Panc1 (cell line): ENCODE results near the gene GSS. TPM values are rescaled to one million over a fixed set of nuclear protein-coding genes. Genes with fewer than 3 reads are reported as not detected.

Experiments
- ATAC-seq: fragments of 200-7000 bp; cut with Tn5 transposase; 2 replicates; pipeline ENCODE4 v1.9.1; 2020; ENCODE audit warnings: mild to moderate bottlenecking, moderate library complexity
- BruUV-seq: library from RNA; stranded (reverse); fragments of 400-500 nt; replicated peaks from 2 replicates; lab custom pipeline; 2021; lab: Mats Ljungman, UMichigan
- CTCF ChIA-PET: fragments of 300-600 bp; sonication (Branson Sonifier 250); formaldehyde crosslinking; loops from one replicate; lab custom pipeline; 2022; ENCODE audit warnings: antibody characterized with exemption; lab: Charles Lee
- POLR2A ChIA-PET: fragments of 300-600 bp; sonication (Branson Sonifier 250); formaldehyde crosslinking; loops from one replicate; lab custom pipeline; 2022; ENCODE audit warnings: antibody characterized with exemption; lab: Charles Lee
- DNase-seq: peaks from one replicate; pipeline ENCODE4 v3.0.0-alpha.2; 2010; ENCODE audit warnings: low read depth, low spot score
- H3K27ac ChIP-seq: 2 replicates; pipeline ENCODE4 v1.5.1; 2011; ENCODE audit warnings: mild to moderate bottlenecking, low read length, inconsistent platforms
- H3K27me3 ChIP-seq: fragments of 200-500 bp; sonication (Bioruptor generic); 2 replicates; pipeline ENCODE4 v1.6.0; 2014; ENCODE audit warnings: low read length, inconsistent platforms; ENCODE audit not compliant: control insufficient read depth, insufficient read depth
- H3K36me3 ChIP-seq: fragments of 200-500 bp; sonication (Bioruptor generic); 2 replicates; pipeline ENCODE4 v1.5.1; 2014; ENCODE audit warnings: inconsistent platforms, mild to moderate bottlenecking, low read length, moderate library complexity; ENCODE audit not compliant: control insufficient read depth, insufficient read depth
- H3K4me1 ChIP-seq: 2 replicates; pipeline ENCODE4 v1.5.1; 2011; ENCODE audit warnings: inconsistent platforms, mild to moderate bottlenecking, low read length, moderate library complexity; ENCODE audit not compliant: control insufficient read depth, insufficient read depth
- H3K4me3 ChIP-seq, 2 experiments: 2 replicates each; pipeline ENCODE4 v1.5.1; 2011 to 2012; ENCODE audit warnings: low read depth in 2 of 2, low read length in 2 of 2, mild to moderate bottlenecking in 2 of 2, inconsistent platforms in 1 of 2, moderate library complexity in 1 of 2
- H3K9me3 ChIP-seq: fragments of 200-500 bp; sonication (Bioruptor generic); 2 replicates; pipeline ENCODE4 v1.5.1; 2014; ENCODE audit warnings: low read depth, mild to moderate bottlenecking, inconsistent platforms, low read length, moderate library complexity; ENCODE audit not compliant: control insufficient read depth, insufficient read depth
- CTCF ChIP-seq: fragments of 450-650 bp; IDR thresholded peaks from 2 replicates; pipeline ENCODE4 v1.5.1; 2017; ENCODE audit warnings: mild to moderate bottlenecking
- POLR2AphosphoS5 ChIP-seq: IDR thresholded peaks from 2 replicates; pipeline ENCODE4 v1.6.1; 2012; ENCODE audit warnings: mild to moderate bottlenecking, low read depth, low read length, moderate library complexity
- REST ChIP-seq, 2 experiments: IDR thresholded peaks; 2 replicates each; pipeline ENCODE4 v1.6.1; 2011 to 2012; ENCODE audit warnings: low read depth in 2 of 2, control low read depth in 1 of 2, low read length in 1 of 2, mild to moderate bottlenecking in 1 of 2, moderate library complexity in 1 of 2; ENCODE audit not compliant: insufficient read depth in 1 of 2
- SIN3A ChIP-seq: IDR thresholded peaks from 2 replicates; pipeline ENCODE4 v1.6.1; 2012; ENCODE audit warnings: low read depth, mild to moderate bottlenecking, low read length, moderate library complexity, borderline replicate concordance; ENCODE audit not compliant: insufficient read depth
- TCF7L2 ChIP-seq: IDR thresholded peaks from 2 replicates; pipeline ENCODE4 v1.6.1; 2011; ENCODE audit warnings: mild to moderate bottlenecking, low read depth, low read length, inconsistent platforms
- in situ Hi-C: cut with HindIII; loops from 2 replicates; pipeline ENCODE4 v1.10.0; 2016; ENCODE audit warnings: low sequenced_read_pairs, low pct_unique_long_range_greater_than_20kb
- intact Hi-C: fragments of 100-400 bp; cut with micrococcal nuclease; formaldehyde crosslinking; loops from one replicate; pipeline ENCODE4 v1.10.0; 2022; ENCODE audit not compliant: unreplicated experiment
- total RNA-seq: library from RNA; stranded (reverse); gene quantifications from one replicate; pipeline ENCODE4 v1.2.1, GENCODE V29; 2021; ENCODE audit not compliant: unreplicated experiment

The GSS gene
- total RNA-seq, 1 experiment from 2014 or later, result 64.8 TPM

- ATAC-seq (no peak), DNase-seq (no peak)
- ChIA-PET POLR2A (no interaction called here), CTCF (no interaction called here)
- intact Hi-C loops (no loop called here), in situ Hi-C loops (no loop called here)
- Histone ChIP-seq H3K36me3 (peaks cover 6% of the 10 kb centered on the region), H3K27me3 (no peaks in the 10 kb centered on the region), H3K9me3 (no peaks in the 10 kb centered on the region), H3K27ac (no peak overlapping the region), H3K4me3 (no peak overlapping the region), H3K4me1 (no peaks in the 10 kb centered on the region)
- no TSS peak for BruUV-seq
- TF ChIP-seq REST (IDR thresholded peaks at IDR 0.05; ENCODE audit: insufficient read depth in 1 of 2, low read depth in 2 of 2, low read length in 1 of 2) (no peak), SIN3A (no peak), TCF7L2 (no peak), POLR2AphosphoS5 (no peak), CTCF (no peak)
These were observed 11.6 kb downstream of the GSS start for GRCh38 chr20:34943808-34944567.

GRCh38 chr20:34942301-34942700 lies 13.3 kb downstream of the GSS start:
- no TSS peak for BruUV-seq
- no peak overlapping the region for H3K27ac ChIP-seq
- no peaks in the 10 kb centered on the region for H3K27me3 ChIP-seq
- DNase-seq, result no peak
- intact Hi-C loops, result no loop called here
- in situ Hi-C loops, result no loop called here
- CTCF ChIA-PET, result no interaction called here
- no peak for ATAC-seq
- TF ChIP-seq CTCF (no peak), POLR2AphosphoS5 (no peak), REST (IDR thresholded peaks at IDR 0.05; ENCODE audit: insufficient read depth in 1 of 2, low read depth in 2 of 2, low read length in 1 of 2) (no peak)
- POLR2A ChIA-PET, result no interaction called here
- no peaks in the 10 kb centered on the region for H3K9me3 ChIP-seq
- H3K4me1 ChIP-seq, result no peaks in the 10 kb centered on the region
- H3K36me3 ChIP-seq, result peaks cover 5% of the 10 kb centered on the region
- H3K4me3 ChIP-seq, result no peak overlapping the region
